ENCODE data around the gene MSANTD2.

Gene MSANTD2

DNA sequence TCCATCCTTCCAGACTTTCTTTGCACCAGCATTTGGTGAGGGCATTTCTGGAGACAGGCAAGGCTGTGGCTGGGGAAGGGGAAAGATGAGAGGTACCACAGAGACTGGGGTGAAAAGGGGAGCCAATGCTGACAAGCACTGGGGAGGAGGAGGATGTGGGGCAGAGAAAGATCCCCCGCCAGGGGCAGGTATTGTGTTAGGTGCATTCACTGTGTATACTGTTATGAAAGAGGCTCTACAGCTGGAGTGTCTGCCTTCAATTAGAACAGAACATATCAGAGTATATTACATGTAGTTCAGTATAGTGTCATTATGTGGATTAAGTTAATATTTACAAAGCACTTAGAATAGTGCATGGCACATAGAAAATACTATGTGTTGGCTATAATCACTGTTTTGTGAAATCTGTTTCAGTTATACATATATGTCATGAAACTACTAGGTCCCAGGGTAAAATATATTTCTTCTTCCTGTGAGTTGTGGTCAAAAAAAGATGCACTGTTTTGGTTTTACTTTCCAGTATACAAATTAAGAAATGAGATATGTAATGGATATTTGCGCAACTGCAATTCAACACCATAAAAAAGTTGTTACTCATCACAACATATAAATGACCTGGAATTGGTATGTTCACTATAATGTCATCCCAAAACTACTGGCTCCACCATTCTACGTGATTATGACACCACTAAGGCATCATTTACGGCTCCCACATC lies 8.4 kb downstream of the MSANTD2 start:
- no peak overlapping the region for H3K27ac ChIP-seq (ENCODE audit: low read depth, low read length)
- H3K36me3 ChIP-seq (ENCODE audit: control insufficient read depth, low read length): no peaks in the 10 kb centered on the region
- peaks cover 95% of the 10 kb centered on the region for H3K79me2 ChIP-seq (ENCODE audit: control insufficient read depth, low read length)
- TF ChIP-seq, protein P1, sequence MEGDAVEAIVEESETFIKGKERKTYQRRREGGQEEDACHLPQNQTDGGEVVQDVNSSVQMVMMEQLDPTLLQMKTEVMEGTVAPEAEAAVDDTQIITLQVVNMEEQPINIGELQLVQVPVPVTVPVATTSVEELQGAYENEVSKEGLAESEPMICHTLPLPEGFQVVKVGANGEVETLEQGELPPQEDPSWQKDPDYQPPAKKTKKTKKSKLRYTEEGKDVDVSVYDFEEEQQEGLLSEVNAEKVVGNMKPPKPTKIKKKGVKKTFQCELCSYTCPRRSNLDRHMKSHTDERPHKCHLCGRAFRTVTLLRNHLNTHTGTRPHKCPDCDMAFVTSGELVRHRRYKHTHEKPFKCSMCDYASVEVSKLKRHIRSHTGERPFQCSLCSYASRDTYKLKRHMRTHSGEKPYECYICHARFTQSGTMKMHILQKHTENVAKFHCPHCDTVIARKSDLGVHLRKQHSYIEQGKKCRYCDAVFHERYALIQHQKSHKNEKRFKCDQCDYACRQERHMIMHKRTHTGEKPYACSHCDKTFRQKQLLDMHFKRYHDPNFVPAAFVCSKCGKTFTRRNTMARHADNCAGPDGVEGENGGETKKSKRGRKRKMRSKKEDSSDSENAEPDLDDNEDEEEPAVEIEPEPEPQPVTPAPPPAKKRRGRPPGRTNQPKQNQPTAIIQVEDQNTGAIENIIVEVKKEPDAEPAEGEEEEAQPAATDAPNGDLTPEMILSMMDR (IDR thresholded peaks at IDR 0.05; ENCODE audit: low read depth, low read length, poor library complexity, severe bottlenecking): no peak
- no peak for TF ChIP-seq EZH2phosphoT487 (IDR thresholded peaks at IDR 0.05; ENCODE audit: borderline replicate concordance, low read length)
- no peak overlapping the region for H3K4me2 ChIP-seq (ENCODE audit: low read length)
- peaks cover 18% of the 10 kb centered on the region for H3K4me1 ChIP-seq (ENCODE audit: control insufficient read depth, low read length)
- peaks cover 27% of the 10 kb centered on the region for H4K20me1 ChIP-seq (ENCODE audit: control insufficient read depth, insufficient read depth, low read depth, low read length)
- H3F3A ChIP-seq (ENCODE audit: control insufficient read depth, insufficient read depth): peaks cover 2% of the 10 kb centered on the region; the same call in 1 of the 2 replicates
- no peaks in the 10 kb centered on the region for H3K9me2 ChIP-seq (replicated peaks; ENCODE audit: control insufficient read depth, low read length)
- no peaks in the 10 kb centered on the region for H3K9me3 ChIP-seq (ENCODE audit: control insufficient read depth, insufficient read depth, low read length)
- no peak overlapping the region for H3K4me3 ChIP-seq (ENCODE audit: low read length)
- no peaks in the 10 kb centered on the region for H3K27me3 ChIP-seq (ENCODE audit: control insufficient read depth, low read length)

DNA sequence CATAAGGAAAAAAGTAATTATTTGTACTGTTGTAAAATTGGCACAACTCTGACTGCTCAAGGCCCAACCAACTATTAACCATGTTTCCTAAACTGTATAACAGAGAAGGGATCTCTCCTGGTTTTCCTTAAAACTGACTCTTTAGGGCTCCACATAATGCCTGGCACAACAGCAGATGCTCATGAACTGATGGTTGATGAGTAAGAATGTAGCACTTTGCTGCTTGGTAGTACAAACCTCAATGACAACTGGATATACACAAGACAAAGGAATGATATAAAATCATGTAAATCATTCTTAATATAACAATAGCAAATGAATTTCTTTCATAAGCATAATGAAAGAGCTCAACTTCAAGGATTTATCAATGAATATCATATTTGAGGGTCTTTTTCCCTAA lies 11.7 kb downstream of the MSANTD2 start:
- no peaks in the 10 kb centered on the region for H3K36me3 ChIP-seq (ENCODE audit: control insufficient read depth, low read length)
- peaks cover 70% of the 10 kb centered on the region for H3K79me2 ChIP-seq (ENCODE audit: control insufficient read depth, low read length)
- no peak overlapping the region for H3K4me3 ChIP-seq (ENCODE audit: low read length)
- no peaks in the 10 kb centered on the region for H3K27me3 ChIP-seq (ENCODE audit: control insufficient read depth, low read length)
- H3F3A ChIP-seq (ENCODE audit: control insufficient read depth, insufficient read depth): no peaks in the 10 kb centered on the region
- no peak overlapping the region for H3K4me2 ChIP-seq (ENCODE audit: low read length)
- H3K9me2 ChIP-seq (replicated peaks; ENCODE audit: control insufficient read depth, low read length): no peaks in the 10 kb centered on the region
- TF ChIP-seq EZH2phosphoT487 (IDR thresholded peaks at IDR 0.05; ENCODE audit: borderline replicate concordance, low read length): no peak
- TF ChIP-seq, protein P1 (IDR thresholded peaks at IDR 0.05; ENCODE audit: low read depth, low read length, poor library complexity, severe bottlenecking): no peak
- peaks cover 11% of the 10 kb centered on the region for H3K4me1 ChIP-seq (ENCODE audit: control insufficient read depth, low read length)
- H3K27ac ChIP-seq (ENCODE audit: low read depth, low read length): no peak overlapping the region
- H4K20me1 ChIP-seq (ENCODE audit: control insufficient read depth, insufficient read depth, low read depth, low read length): peaks cover 26% of the 10 kb centered on the region
- H3K9me3 ChIP-seq (ENCODE audit: control insufficient read depth, insufficient read depth, low read length): no peaks in the 10 kb centered on the region

DNA sequence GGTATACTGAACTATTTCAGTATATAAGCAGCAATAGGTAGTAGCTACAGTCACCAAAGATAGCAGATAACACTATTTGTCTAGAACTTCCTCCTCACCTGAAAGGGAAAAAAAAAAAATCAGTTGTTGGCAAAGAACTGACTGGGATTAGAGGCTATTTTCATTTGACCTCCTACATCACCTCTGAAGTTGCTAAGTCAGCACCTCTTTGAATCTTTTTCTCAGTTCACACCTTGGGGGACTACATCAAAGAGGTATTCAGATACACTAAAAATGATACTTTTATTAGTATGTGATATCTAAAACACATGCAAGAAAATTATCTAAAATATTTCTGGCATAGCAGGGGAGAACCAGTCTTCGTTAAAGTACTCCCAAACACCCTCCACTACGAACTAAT lies 16.2 kb downstream of the MSANTD2 start:
- no peaks in the 10 kb centered on the region for H3K9me2 ChIP-seq (replicated peaks; ENCODE audit: control insufficient read depth, low read length)
- H3K79me2 ChIP-seq (ENCODE audit: control insufficient read depth, low read length): peaks cover 26% of the 10 kb centered on the region
- no peak overlapping the region for H3K27ac ChIP-seq (ENCODE audit: low read depth, low read length)
- TF ChIP-seq, protein P1 (IDR thresholded peaks at IDR 0.05; ENCODE audit: low read depth, low read length, poor library complexity, severe bottlenecking): no peak
- no peak for TF ChIP-seq EZH2phosphoT487 (IDR thresholded peaks at IDR 0.05; ENCODE audit: borderline replicate concordance, low read length)
- H3K4me3 ChIP-seq (ENCODE audit: low read length): no peak overlapping the region
- no peaks in the 10 kb centered on the region for H3K27me3 ChIP-seq (ENCODE audit: control insufficient read depth, low read length)
- H3K4me2 ChIP-seq (ENCODE audit: low read length): no peak overlapping the region
- no peaks in the 10 kb centered on the region for H3K9me3 ChIP-seq (ENCODE audit: control insufficient read depth, insufficient read depth, low read length)
- no peaks in the 10 kb centered on the region for H4K20me1 ChIP-seq (ENCODE audit: control insufficient read depth, insufficient read depth, low read depth, low read length)
- H3K4me1 ChIP-seq (ENCODE audit: control insufficient read depth, low read length): no peaks in the 10 kb centered on the region
- H3F3A ChIP-seq (ENCODE audit: control insufficient read depth, insufficient read depth): no peaks in the 10 kb centered on the region
- no peaks in the 10 kb centered on the region for H3K36me3 ChIP-seq (ENCODE audit: control insufficient read depth, low read length)

Measured in DOHH2 (cell line).